ENCODE results near the gene BACH1. TPM values are rescaled to one million over a fixed set of nuclear protein-coding genes. Genes with fewer than 3 reads are reported as not detected.

The BACH1 gene
- polyA plus RNA-seq, 6 donors from 2014 or later = 50.7 to 106 (median 69.3) TPM

DNA sequence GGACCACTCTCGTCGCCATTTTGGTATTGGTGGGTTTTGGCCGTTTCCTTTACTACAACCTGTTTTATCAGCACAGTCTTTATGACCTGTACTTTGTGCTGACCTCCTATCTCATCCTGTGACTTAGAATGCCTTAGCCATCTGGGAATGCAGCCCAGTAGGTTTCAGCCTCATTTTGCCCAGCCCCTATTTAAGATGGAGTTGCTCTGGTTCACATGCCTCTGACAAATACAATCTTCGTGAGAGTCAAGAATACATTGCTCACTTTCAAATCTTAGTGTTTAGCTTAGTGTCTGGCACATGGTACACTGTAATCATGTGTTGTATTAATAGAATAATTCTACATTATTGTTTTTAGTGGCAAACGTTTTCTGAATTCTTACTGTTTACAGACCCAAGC lies 88.9 kb downstream of the BACH1 start:
- DNase-seq = no peak
- Mint-ChIP-seq H3K4me1 (no peaks in the 10 kb centered on the region), H3K36me3 (peaks cover 0 to 5% of the 10 kb centered on the region in 2 donors), H3K4me3 (no peak overlapping the region), H3K27me3 (no peaks in the 10 kb centered on the region), H3K9me3 (peaks cover 0 to 2% (median 0%) of the 10 kb centered on the region in 7 donors), H3K27ac (no peak overlapping the region)
- ATAC-seq (ENCODE audit: low read depth in 2 of 2) = no peak

DNA sequence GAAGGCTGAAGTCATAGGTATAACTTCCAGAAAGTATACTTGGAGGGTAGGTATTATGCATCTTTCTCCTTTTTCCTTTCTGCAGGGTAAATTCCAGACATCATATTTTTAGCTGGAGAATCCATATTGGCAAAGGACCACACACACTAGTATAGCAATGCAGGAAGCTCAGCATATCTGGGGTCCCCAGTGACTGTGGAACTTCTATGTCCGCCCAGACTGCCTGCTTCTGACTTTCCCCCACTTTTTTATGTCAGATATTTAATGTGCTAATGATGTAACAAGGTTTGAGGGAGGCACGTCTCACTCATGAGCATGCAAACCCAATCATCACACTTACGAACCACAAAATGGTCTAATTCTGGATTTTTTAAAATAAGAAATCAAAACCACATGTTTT lies 90.4 kb downstream of the BACH1 start:
- peaks cover 0 to 2% (median 0%) of the 10 kb centered on the region in 7 donors for H3K9me3 Mint-ChIP-seq
- H3K4me1 Mint-ChIP-seq = no peaks in the 10 kb centered on the region
- no peak for ATAC-seq (ENCODE audit: low read depth in 2 of 2)
- DNase-seq = no peak
- H3K27ac Mint-ChIP-seq = no peak overlapping the region
- H3K36me3 Mint-ChIP-seq = no peaks in the 10 kb centered on the region
- H3K4me3 Mint-ChIP-seq = no peak overlapping the region
- H3K27me3 Mint-ChIP-seq = no peaks in the 10 kb centered on the region

DNA sequence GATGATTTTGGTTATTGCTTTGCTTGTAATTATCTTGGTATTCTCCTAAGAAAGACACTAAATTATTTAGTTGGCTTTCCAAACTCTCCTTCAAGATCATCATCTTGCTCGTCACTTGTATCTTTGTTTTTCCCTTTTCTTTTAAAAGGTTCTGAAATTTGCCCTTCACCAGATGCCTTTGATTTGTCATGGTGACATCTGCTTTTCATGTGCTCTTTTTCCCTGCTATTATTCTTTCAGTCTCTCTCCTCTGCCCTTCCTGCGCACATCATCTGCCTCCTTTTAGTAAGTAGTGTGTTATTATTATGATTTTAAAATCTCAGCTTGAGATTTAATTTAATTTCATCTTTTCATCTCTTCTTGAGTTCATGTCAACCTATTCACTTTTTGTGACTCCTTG lies 92.1 kb downstream of the BACH1 start:
- DNase-seq (no peak), ATAC-seq (ENCODE audit: low read depth in 2 of 2) (no peak)
- H3K9me3 Mint-ChIP-seq = peaks cover 0 to 2% (median 0%) of the 10 kb centered on the region in 7 donors
- H3K27me3 Mint-ChIP-seq = no peaks in the 10 kb centered on the region
- no peaks in the 10 kb centered on the region for H3K36me3 Mint-ChIP-seq
- no peaks in the 10 kb centered on the region for H3K4me1 Mint-ChIP-seq
- no peak overlapping the region for H3K4me3 Mint-ChIP-seq
- no peak overlapping the region for H3K27ac Mint-ChIP-seq

DNA sequence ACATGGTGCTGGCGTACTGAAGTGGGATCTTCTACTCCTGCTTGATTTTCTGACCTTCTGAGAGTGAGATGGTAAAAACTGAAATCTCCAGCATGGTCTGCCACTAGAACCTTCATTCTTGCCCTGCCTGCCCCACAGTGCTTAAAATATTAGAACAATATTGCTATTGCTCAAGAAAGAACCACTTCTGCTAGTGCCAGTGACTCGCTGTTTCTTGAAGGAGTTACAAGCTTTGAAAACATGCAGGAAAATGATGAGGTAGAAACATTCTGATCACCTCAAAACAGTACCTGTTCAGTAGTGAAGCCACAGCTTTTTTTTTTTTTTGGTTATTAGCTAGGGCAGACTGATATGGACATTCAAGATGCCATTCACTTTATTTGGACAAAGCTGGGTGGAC lies 95.3 kb downstream of the BACH1 start:
- Mint-ChIP-seq H3K36me3 (peaks cover 15 to 22% of the 10 kb centered on the region in 2 donors), H3K4me1 (no peaks in the 10 kb centered on the region), H3K27me3 (no peaks in the 10 kb centered on the region), H3K9me3 (peaks cover 4 to 27% (median 13%) of the 10 kb centered on the region in 7 donors), H3K27ac (no peak overlapping the region), H3K4me3 (no peak overlapping the region)
- ATAC-seq (ENCODE audit: low read depth in 2 of 2) = no peak
- DNase-seq = no peak

Other genes starting within 250 kb of the BACH1 start
- 100 to 1,000 TPM; 111 to 151 (median 120) TPM for gene CCT8, start 225.3 kb upstream of the BACH1 start, polyA plus RNA-seq (ENCODE audit: low read depth in 6 of 6)
- gene MAP3K7CL, start 168.3 kb upstream of the BACH1 start, polyA plus RNA-seq (ENCODE audit: low read depth in 6 of 6) = 10 to 100 TPM in 5 of 6 donors, 1 to 10 TPM in 1; 7.8 to 38.2 (median 18.5) TPM

All from naive B cell (primary cell).